Common myeloid progenitor, CD34-positive (primary cell): ENCODE measurements around the gene SPTBN1.

ENCODE experiments used
- CTCF ChIA-PET: fragments of 350-600 bp; sonication (Branson Sonifier 250); formaldehyde crosslinking; loops from one replicate; lab custom pipeline; 2021; ENCODE audit warnings: antibody characterized with exemption; lab: Charles Lee
- POLR2A ChIA-PET: fragments of 350-600 bp; sonication (Branson Sonifier 250); formaldehyde crosslinking; loops from one replicate; lab custom pipeline; 2021; ENCODE audit warnings: antibody characterized with exemption; lab: Charles Lee
- DNase-seq, 3 donors: peaks; one replicate each; pipeline versions ENCODE4 v3.0.0 to v3.0.0-alpha.2; 2013
- H3K27ac ChIP-seq, 2 experiments: 1 replicate in 1 of 2; 2 replicates in 1 of 2; pipeline ENCODE4 v1.7.0; 2013; ENCODE audit warnings: inconsistent platforms in 2 of 2, low read length in 2 of 2, mild to moderate bottlenecking in 2 of 2, low read depth in 1 of 2, moderate library complexity in 1 of 2; ENCODE audit not compliant: severe bottlenecking in 2 of 2, insufficient read depth in 1 of 2, poor library complexity in 1 of 2
- H3K27me3 ChIP-seq, 5 experiments: replicated peaks in 2 of 5; 1 replicate in 3 of 5; 2 replicates in 2 of 5; pipeline versions ENCODE4 v1.6.1 to v1.7.0; 2013; ENCODE audit warnings: low read length in 4 of 5, mild to moderate bottlenecking in 2 of 5, moderate library complexity in 2 of 5, inconsistent platforms in 1 of 5; ENCODE audit not compliant: insufficient read depth in 5 of 5, control insufficient read depth in 4 of 5
- H3K36me3 ChIP-seq, 4 experiments: 1 replicate in 2 of 4; 2 replicates in 2 of 4; pipeline versions ENCODE4 v1.6.1 to v1.7.0; 2013; ENCODE audit warnings: low read length in 3 of 4, control low read depth in 1 of 4, mild to moderate bottlenecking in 1 of 4; ENCODE audit not compliant: control insufficient read depth in 4 of 4, insufficient read depth in 4 of 4
- H3K4me1 ChIP-seq, 4 experiments: 1 replicate in 3 of 4; 2 replicates in 1 of 4; pipeline versions ENCODE4 v1.6.1 to v1.7.1; 2013; ENCODE audit warnings: low read length in 3 of 4, mild to moderate bottlenecking in 3 of 4, control low read depth in 1 of 4, inconsistent platforms in 1 of 4, moderate library complexity in 1 of 4; ENCODE audit not compliant: control insufficient read depth in 4 of 4, insufficient read depth in 4 of 4; ENCODE audit errors: control extremely low read depth in 1 of 4
- H3K4me3 ChIP-seq, 7 experiments: 1 replicate in 4 of 7; 2 replicates in 3 of 7; pipeline versions ENCODE4 v1.5.1 to v1.7.0; 2013; ENCODE audit warnings: mild to moderate bottlenecking in 7 of 7, low read length in 6 of 7, moderate library complexity in 6 of 7, inconsistent platforms in 2 of 7, low read depth in 2 of 7, control low read depth in 1 of 7; ENCODE audit not compliant: insufficient read depth in 4 of 7, control insufficient read depth in 1 of 7; ENCODE audit errors: extremely low read depth in 1 of 7
- H3K9me3 ChIP-seq, 5 experiments: 1 replicate in 4 of 5; 2 replicates in 1 of 5; pipeline versions ENCODE4 v1.6.1 to v1.7.1; 2013; ENCODE audit warnings: low read length in 4 of 5, mild to moderate bottlenecking in 2 of 5, inconsistent platforms in 1 of 5, low read depth in 1 of 5, moderate library complexity in 1 of 5; ENCODE audit not compliant: control insufficient read depth in 4 of 5, insufficient read depth in 2 of 5; ENCODE audit errors: control extremely low read depth in 1 of 5
- WGBS: methylation state at CpG from one replicate; pipeline ENCODE4 v1.1.5; 2013; ENCODE audit not compliant: insufficient coverage; 5-methylcytosine and 5-hydroxymethylcytosine counted together

Gene SPTBN1

GRCh38 chr2:54560146-54560881 is 104.2 kb downstream of the SPTBN1 start:
- no peaks in the 10 kb centered on the region for H3K9me3 ChIP-seq
- peaks cover 0 to 5% (median 0%) of the 10 kb centered on the region in 4 experiments for H3K36me3 ChIP-seq
- no peaks in the 10 kb centered on the region for H3K27me3 ChIP-seq
- H3K4me3 ChIP-seq, result peak overlapping the region; percentile 45 to 100 (median 95)
- CTCF ChIA-PET, result interaction anchor here (1.2 to 4.9 kb wide), 11 partner anchors 10 to 49 kb away, joined by 3 to 33 read pairs (median 11); no protein-coding TSS in a partner anchor
- peak in 2 of 3 donors; percentile 71 to 82 for DNase-seq
- H3K27ac ChIP-seq, result peak overlapping the region; percentile 81 to 93
- POLR2A ChIA-PET, result interaction anchor here (0.6 to 3.6 kb wide), 3 partner anchors 11 to 112 kb away, joined by 3 to 21 read pairs (median 18); no protein-coding TSS in a partner anchor
- peaks cover 25 to 59% (median 38%) of the 10 kb centered on the region in 4 experiments for H3K4me1 ChIP-seq
- 0% methylated on average over 5 of the region's 19 CpGs for WGBS

- no peaks in the 10 kb centered on the region for H3K27me3 ChIP-seq
- peak overlapping the region; percentile 81 to 93 for H3K27ac ChIP-seq
- no peaks in the 10 kb centered on the region for H3K9me3 ChIP-seq
- ChIA-PET POLR2A (interaction anchor here (0.6 to 3.6 kb wide), 3 partner anchors 9 to 28 kb away, joined by 3 to 21 read pairs (median 18); no protein-coding TSS in a partner anchor), CTCF (interaction anchor here (0.8 to 4.1 kb wide), 6 partner anchors 10 to 43 kb away, joined by 3 to 30 read pairs (median 20); no protein-coding TSS in a partner anchor)
- peak overlapping the region in 6 of 7 experiments; percentile 82 to 100 (median 96) for H3K4me3 ChIP-seq
- peaks cover 0 to 5% (median 0%) of the 10 kb centered on the region in 4 experiments for H3K36me3 ChIP-seq
- no peak for DNase-seq
- H3K4me1 ChIP-seq, result peaks cover 29 to 66% (median 41%) of the 10 kb centered on the region in 4 experiments
- WGBS, result no CpG with 5 or more reads among the region's 4 CpGs
Observed at GRCh38 chr2:54561010-54561409, 104.9 kb downstream of the SPTBN1 start.

DNA sequence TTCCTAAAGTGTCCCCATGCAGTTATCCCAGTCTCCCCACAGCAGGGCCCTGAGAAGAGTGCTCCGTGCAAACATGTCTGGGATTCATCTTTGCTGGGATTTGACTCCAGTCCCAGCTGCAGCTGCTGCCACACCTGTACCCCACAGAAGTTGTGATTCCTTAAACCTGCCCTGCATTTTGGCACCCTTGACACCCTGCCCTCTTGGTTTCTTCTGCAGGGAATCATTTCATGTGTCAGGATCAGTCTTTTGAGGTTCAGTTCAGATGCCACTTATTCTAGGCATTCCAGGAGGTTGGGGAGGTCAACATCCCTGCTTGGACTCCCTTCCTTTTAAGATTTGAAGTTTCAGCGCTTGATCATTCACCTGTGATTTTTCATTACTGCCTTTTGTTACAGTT is 108.3 kb downstream of the SPTBN1 start:
- peaks cover 26 to 72% (median 41%) of the 10 kb centered on the region in 4 experiments for H3K4me1 ChIP-seq

DNA sequence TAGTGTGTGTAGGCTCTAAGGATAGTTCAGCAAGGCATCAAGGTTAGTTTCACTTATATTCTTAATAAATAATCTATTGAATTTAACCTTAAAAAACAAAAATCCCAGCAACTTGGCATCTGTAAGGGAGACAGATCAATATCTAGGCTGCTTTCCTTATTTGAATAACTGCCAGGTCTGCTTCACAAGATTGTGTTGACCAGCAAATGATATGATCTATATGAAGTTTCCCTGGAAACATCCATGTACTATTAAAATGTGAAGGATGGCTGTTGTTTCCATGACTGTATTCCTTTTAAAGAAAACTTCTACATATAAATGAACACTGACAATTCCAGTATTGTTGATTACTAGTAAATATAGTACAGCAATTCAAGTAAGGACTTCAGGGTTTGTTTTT is 109.4 kb downstream of the SPTBN1 start:
- Histone ChIP-seq H3K27ac (peak overlapping the region in 1 of 2 experiments; percentile 18), H3K36me3 (peaks cover 0 to 5% (median 0%) of the 10 kb centered on the region in 4 experiments), H3K4me1 (peaks cover 37 to 82% (median 49%) of the 10 kb centered on the region in 4 experiments), H3K27me3 (no peaks in the 10 kb centered on the region), H3K4me3 (no peak overlapping the region), H3K9me3 (no peaks in the 10 kb centered on the region)
- no peak for DNase-seq
- ChIA-PET POLR2A (no interaction called here), CTCF (interaction anchor here (0.6 to 1.2 kb wide), 4 partner anchors 8 to 141 kb away, joined by 3 to 7 read pairs (median 4); no protein-coding TSS in a partner anchor)

More for the DNA sequence above, 108.3 kb downstream of the SPTBN1 start:
- peak overlapping the region in 1 of 7 experiments; percentile 9 for H3K4me3 ChIP-seq
- POLR2A ChIA-PET, result no interaction called here
- DNase-seq, result no peak
- no peaks in the 10 kb centered on the region for H3K27me3 ChIP-seq
- H3K27ac ChIP-seq, result no peak overlapping the region
- peaks cover 0 to 5% (median 0%) of the 10 kb centered on the region in 4 experiments for H3K36me3 ChIP-seq
- CTCF ChIA-PET, result interaction anchor here (1.6 kb wide), 1 partner anchor 15 kb away, joined by 5 read pairs; no protein-coding TSS in a partner anchor
- no peaks in the 10 kb centered on the region for H3K9me3 ChIP-seq
- 97% methylated on average over 2 of the region's 2 CpGs for WGBS

- POLR2A ChIA-PET, result no interaction called here
- Histone ChIP-seq H3K36me3 (peaks cover 0 to 5% (median 0%) of the 10 kb centered on the region in 4 experiments), H3K27me3 (no peaks in the 10 kb centered on the region), H3K27ac (no peak overlapping the region), H3K9me3 (no peaks in the 10 kb centered on the region), H3K4me3 (no peak overlapping the region), H3K4me1 (peaks cover 45 to 84% (median 51%) of the 10 kb centered on the region in 4 experiments)
- DNase-seq, result no peak
- CTCF ChIA-PET, result interaction anchor here (0.7 to 1.2 kb wide), 2 partner anchors 9 to 107 kb away, joined by 3 to 7 read pairs; no protein-coding TSS in a partner anchor
- no CpG with 5 or more reads among the region's 1 CpG for WGBS
Observed at GRCh38 chr2:54566896-54567295, 110.8 kb downstream of the SPTBN1 start.

DNA sequence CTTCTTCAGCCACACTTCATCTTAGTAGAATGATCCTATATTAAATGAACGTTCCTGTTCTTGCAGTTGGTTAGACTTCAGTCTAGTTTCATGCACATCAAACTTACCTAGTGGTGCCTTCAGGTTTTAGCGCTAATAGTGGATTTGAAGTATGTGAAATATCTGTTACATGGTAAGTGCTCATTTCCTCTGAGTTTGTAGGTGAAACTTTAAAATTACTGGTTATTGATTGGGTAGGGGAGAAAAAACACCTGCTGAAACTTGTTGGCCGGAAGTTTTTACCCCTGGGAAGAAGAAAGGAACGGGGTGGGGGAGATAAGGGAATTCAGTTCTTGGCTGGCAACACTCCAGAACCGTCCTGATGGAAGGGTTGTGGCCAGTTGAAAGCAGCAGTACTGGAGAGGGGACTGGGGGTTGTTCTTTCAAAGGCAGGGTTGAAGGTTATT is 112.8 kb downstream of the SPTBN1 start:
- peaks cover 0 to 5% (median 0%) of the 10 kb centered on the region in 4 experiments for H3K36me3 ChIP-seq
- ChIA-PET POLR2A (interaction anchor here (0.9 to 1.3 kb wide), 2 partner anchors 11 to 21 kb away, joined by 4 to 5 read pairs; no protein-coding TSS in a partner anchor), CTCF (interaction anchor here (0.8 to 4.2 kb wide), 4 partner anchors 10 to 46 kb away, joined by 3 to 26 read pairs (median 8); no protein-coding TSS in a partner anchor)
- DNase-seq, result no peak
- peak overlapping the region in 3 of 7 experiments; percentile 8 to 61 (median 20) for H3K4me3 ChIP-seq
- no peaks in the 10 kb centered on the region for H3K9me3 ChIP-seq
- peaks cover 50 to 89% (median 61%) of the 10 kb centered on the region in 4 experiments for H3K4me1 ChIP-seq
- H3K27ac ChIP-seq, result peak overlapping the region in 1 of 2 experiments; percentile 39
- WGBS, result 9% methylated on average over 4 of the region's 5 CpGs
- no peaks in the 10 kb centered on the region for H3K27me3 ChIP-seq
